Uterus (tissue), 2 donors: ENCODE measurements around the gene ACP3.

Experiments used
- POLR2A ChIP-seq, 2 donors: fragments of 450-650 bp; IDR thresholded peaks; one replicate each; pipeline ENCODE4 v1.6.1; 2016; ENCODE audit warnings: antibody characterized with exemption in 2 of 2, mild to moderate bottlenecking in 1 of 2, moderate library complexity in 1 of 2
- TF ChIP-seq, protein P1 (sequence below), 4 experiments: fragments of 200-600 bp in 2 of 4; fragments of 450-650 bp in 2 of 4; sonication (generic) in 2 of 4; IDR thresholded peaks; one replicate each; pipeline ENCODE4 v1.5.1; 2016 to 2019; ENCODE audit warnings: antibody characterized with exemption in 4 of 4, mild to moderate bottlenecking in 2 of 4, moderate library complexity in 1 of 4

DNA sequence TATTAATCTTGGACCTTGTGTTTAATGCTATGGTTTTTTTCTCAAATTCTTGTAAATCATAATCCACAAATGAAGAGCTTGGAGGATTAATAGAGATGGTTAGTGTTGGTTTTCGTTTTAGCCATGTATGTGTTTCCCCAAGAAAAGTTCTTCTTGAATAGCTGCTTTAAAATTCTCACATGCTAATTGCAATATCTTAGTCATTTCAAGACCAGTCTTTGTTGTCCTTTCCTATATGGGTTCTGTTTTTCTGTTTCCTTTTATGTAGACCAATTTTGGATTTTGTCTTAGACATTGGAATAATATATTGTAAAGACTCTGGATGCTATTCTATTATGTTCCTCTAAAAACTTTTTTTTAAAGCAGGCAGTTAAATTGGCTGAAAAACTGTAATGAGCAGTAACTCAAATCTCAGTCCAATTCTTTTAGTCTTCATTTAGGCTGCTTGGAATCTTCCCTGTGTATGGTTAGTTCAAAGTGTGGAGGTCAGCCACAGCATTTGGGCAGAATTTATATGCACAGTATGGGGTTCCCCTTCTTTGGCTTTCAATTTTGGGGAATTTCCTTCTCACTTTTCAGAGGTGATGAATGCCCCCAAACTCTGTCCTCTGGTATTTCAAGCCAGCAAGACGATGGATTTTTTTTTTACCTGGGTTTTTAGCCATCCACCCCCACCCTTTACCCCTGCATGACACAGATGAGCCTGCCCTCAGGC lies 61.0 kb downstream of the ACP3 start:
- TF ChIP-seq, protein P1, sequence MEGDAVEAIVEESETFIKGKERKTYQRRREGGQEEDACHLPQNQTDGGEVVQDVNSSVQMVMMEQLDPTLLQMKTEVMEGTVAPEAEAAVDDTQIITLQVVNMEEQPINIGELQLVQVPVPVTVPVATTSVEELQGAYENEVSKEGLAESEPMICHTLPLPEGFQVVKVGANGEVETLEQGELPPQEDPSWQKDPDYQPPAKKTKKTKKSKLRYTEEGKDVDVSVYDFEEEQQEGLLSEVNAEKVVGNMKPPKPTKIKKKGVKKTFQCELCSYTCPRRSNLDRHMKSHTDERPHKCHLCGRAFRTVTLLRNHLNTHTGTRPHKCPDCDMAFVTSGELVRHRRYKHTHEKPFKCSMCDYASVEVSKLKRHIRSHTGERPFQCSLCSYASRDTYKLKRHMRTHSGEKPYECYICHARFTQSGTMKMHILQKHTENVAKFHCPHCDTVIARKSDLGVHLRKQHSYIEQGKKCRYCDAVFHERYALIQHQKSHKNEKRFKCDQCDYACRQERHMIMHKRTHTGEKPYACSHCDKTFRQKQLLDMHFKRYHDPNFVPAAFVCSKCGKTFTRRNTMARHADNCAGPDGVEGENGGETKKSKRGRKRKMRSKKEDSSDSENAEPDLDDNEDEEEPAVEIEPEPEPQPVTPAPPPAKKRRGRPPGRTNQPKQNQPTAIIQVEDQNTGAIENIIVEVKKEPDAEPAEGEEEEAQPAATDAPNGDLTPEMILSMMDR (IDR thresholded peaks at IDR 0.05) = no peak
- no peak for TF ChIP-seq POLR2A (IDR thresholded peaks at IDR 0.05)
